Measurements from ENCODE around the gene SMAD2. TPM values are rescaled to one million over a fixed set of nuclear protein-coding genes. Genes with fewer than 3 reads are reported as not detected.

The SMAD2 gene
- total RNA-seq, 1 experiment from 2014 or later = 97.0 TPM

DNA sequence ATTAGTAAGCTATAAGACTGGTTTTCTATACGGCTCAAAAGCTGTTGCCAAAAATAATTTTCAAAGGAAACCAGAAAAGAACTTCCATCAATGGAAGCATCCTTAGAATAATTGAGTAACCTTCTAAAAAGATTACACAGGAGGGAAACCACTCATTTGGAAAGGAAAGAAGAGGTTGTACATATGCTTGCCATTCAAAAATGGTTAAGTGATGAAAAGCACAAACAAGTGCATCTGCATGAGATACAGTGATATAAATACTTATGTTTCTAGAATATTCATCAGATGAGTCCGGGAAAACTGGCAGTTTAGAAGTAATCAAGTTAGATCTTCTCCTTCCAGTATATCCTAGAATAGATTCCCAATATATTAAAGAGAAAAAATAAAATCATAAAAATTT, 20.1 kb upstream of the SMAD2 start:
- POLR2A ChIA-PET (ENCODE audit: unreplicated experiment) = no interaction called here
- H3K4me3 ChIP-seq = no peak overlapping the region
- H3F3A ChIP-seq (ENCODE audit: insufficient read depth, low read depth) = peaks cover 9% of the 10 kb centered on the region; the same call in 1 of the 2 replicates
- no peaks in the 10 kb centered on the region for H3K36me3 ChIP-seq (ENCODE audit: low read depth)
- H4K20me1 ChIP-seq (ENCODE audit: insufficient read depth) = no peaks in the 10 kb centered on the region
- no peaks in the 10 kb centered on the region for H3K27me3 ChIP-seq (ENCODE audit: insufficient read depth, low read depth)
- H3K4me1 ChIP-seq (replicated peaks; ENCODE audit: insufficient read depth) = peaks cover 11% of the 10 kb centered on the region
- BruUV-seq (replicated peaks) = no TSS peak
- CTCF ChIA-PET = no interaction called here
- no peaks in the 10 kb centered on the region for H3K9me3 ChIP-seq (ENCODE audit: insufficient read depth, low read depth)
- no peak overlapping the region for H2AFZ ChIP-seq
- TF ChIP-seq, protein P1, sequence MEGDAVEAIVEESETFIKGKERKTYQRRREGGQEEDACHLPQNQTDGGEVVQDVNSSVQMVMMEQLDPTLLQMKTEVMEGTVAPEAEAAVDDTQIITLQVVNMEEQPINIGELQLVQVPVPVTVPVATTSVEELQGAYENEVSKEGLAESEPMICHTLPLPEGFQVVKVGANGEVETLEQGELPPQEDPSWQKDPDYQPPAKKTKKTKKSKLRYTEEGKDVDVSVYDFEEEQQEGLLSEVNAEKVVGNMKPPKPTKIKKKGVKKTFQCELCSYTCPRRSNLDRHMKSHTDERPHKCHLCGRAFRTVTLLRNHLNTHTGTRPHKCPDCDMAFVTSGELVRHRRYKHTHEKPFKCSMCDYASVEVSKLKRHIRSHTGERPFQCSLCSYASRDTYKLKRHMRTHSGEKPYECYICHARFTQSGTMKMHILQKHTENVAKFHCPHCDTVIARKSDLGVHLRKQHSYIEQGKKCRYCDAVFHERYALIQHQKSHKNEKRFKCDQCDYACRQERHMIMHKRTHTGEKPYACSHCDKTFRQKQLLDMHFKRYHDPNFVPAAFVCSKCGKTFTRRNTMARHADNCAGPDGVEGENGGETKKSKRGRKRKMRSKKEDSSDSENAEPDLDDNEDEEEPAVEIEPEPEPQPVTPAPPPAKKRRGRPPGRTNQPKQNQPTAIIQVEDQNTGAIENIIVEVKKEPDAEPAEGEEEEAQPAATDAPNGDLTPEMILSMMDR (conservative IDR thresholded peaks at IDR 0.05) = no peak
- TF ChIP-seq EZH2 (IDR thresholded peaks at IDR 0.05; ENCODE audit: low read depth) = no peak
- intact Hi-C loops (cut with micrococcal nuclease; ENCODE audit: unreplicated experiment) = no loop called here
- H3K79me2 ChIP-seq (ENCODE audit: low read depth) = no peaks in the 10 kb centered on the region
- no peaks in the 10 kb centered on the region for H3K9me2 ChIP-seq (ENCODE audit: insufficient read depth)
- H3K27ac ChIP-seq = no peak overlapping the region
- no peak for DNase-seq
- no peak overlapping the region for H3K4me2 ChIP-seq

DNA sequence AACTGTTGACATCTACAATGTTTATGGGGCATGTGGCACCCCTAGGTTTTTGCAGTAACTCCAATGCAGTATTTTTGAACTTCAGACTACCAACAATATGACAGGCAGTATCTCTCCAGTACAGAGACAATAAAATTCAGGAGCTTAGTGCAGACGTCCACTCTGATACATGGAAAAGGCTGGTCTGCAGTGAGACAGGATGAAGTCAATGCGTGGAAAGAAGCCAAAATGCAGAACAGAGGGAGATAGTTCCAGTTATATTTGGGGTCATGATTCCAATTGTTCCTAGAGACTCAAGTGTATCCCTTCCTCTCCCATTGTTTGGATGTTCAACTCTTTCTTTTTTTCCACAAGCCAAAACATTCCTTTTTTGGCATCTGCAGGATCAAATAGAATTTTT, 18.7 kb upstream of the SMAD2 start:
- no peaks in the 10 kb centered on the region for H4K20me1 ChIP-seq (ENCODE audit: insufficient read depth)
- no peaks in the 10 kb centered on the region for H3K9me2 ChIP-seq (ENCODE audit: insufficient read depth)
- H3K36me3 ChIP-seq (ENCODE audit: low read depth) = no peaks in the 10 kb centered on the region
- intact Hi-C loops (cut with micrococcal nuclease; ENCODE audit: unreplicated experiment) = no loop called here
- peaks cover 21% of the 10 kb centered on the region for H3K4me1 ChIP-seq (replicated peaks; ENCODE audit: insufficient read depth)
- H3K27ac ChIP-seq = no peak overlapping the region
- no peak overlapping the region for H3K4me2 ChIP-seq
- CTCF ChIA-PET = no interaction called here
- no peaks in the 10 kb centered on the region for H3K9me3 ChIP-seq (ENCODE audit: insufficient read depth, low read depth)
- H2AFZ ChIP-seq = no peak overlapping the region
- POLR2A ChIA-PET (ENCODE audit: unreplicated experiment) = no interaction called here
- no peak overlapping the region for H3K4me3 ChIP-seq
- no peak for TF ChIP-seq EZH2 (IDR thresholded peaks at IDR 0.05; ENCODE audit: low read depth)
- TF ChIP-seq, protein P1 (conservative IDR thresholded peaks at IDR 0.05) = no peak
- peaks cover 15% of the 10 kb centered on the region; the same call in 1 of the 2 replicates for H3F3A ChIP-seq (ENCODE audit: insufficient read depth, low read depth)
- no peaks in the 10 kb centered on the region for H3K27me3 ChIP-seq (ENCODE audit: insufficient read depth, low read depth)
- DNase-seq = no peak
- H3K79me2 ChIP-seq (ENCODE audit: low read depth) = no peaks in the 10 kb centered on the region
- no TSS peak for BruUV-seq (replicated peaks)

DNA sequence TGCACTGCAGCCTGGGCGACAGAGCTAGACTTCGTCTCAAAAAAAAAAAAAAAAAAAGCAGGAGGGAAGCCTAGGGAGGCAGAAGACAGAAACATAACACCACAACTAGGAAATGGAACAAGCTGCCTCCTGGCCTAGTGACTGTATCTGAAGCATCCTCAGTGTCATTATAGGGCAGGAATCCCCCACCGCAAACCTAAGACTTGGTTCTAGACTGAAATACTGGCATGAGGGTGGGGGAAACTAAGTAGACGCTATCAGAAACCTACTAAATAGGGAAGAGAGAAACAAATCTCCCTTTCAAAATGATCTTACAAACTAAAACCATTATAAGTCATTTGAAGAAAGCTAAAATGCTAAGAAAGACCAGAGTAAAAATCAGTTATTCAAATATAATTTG, 16.4 kb upstream of the SMAD2 start:
- Histone ChIP-seq H3K9me2 (ENCODE audit: insufficient read depth) (no peaks in the 10 kb centered on the region), H3K4me1 (replicated peaks; ENCODE audit: insufficient read depth) (peaks cover 21% of the 10 kb centered on the region), H3F3A (ENCODE audit: insufficient read depth, low read depth) (peaks cover 15% of the 10 kb centered on the region; the same call in 1 of the 2 replicates), H3K4me2 (no peak overlapping the region), H3K9me3 (ENCODE audit: insufficient read depth, low read depth) (no peaks in the 10 kb centered on the region), H3K4me3 (no peak overlapping the region), H3K27me3 (ENCODE audit: insufficient read depth, low read depth) (no peaks in the 10 kb centered on the region), H3K36me3 (ENCODE audit: low read depth) (no peaks in the 10 kb centered on the region), H2AFZ (no peak overlapping the region), H3K27ac (no peak overlapping the region), H3K79me2 (ENCODE audit: low read depth) (no peaks in the 10 kb centered on the region), H4K20me1 (ENCODE audit: insufficient read depth) (no peaks in the 10 kb centered on the region)
- CTCF ChIA-PET = no interaction called here
- TF ChIP-seq EZH2 (IDR thresholded peaks at IDR 0.05; ENCODE audit: low read depth) = no peak
- TF ChIP-seq, protein P1 (conservative IDR thresholded peaks at IDR 0.05) = no peak
- POLR2A ChIA-PET (ENCODE audit: unreplicated experiment) = no interaction called here
- intact Hi-C loops (cut with micrococcal nuclease; ENCODE audit: unreplicated experiment) = no loop called here
- DNase-seq = no peak
- BruUV-seq (replicated peaks) = no TSS peak
